Mesangial cell (primary cell): Measurements from ENCODE around the gene SIRT2. TPM values are rescaled to one million over a fixed set of nuclear protein-coding genes. Genes with fewer than 3 reads are reported as not detected.

Experiments used
- total RNA-seq: library from RNA; depleted of rRNA; stranded (reverse); fragments of >200 nt; gene quantifications from 2 replicates; pipeline ENCODE4 v1.2.3, GENCODE V29; 2015

The SIRT2 gene
- total RNA-seq: 37.5 and 79.6 TPM in 2 replicates

GRCh38 chr19:38899447-38900201 is at the start of gene SIRT2, which contains the start of gene NFKBIB:
Gene SIRT2, minus strand, starts transcription at chr19:38899618. Its CDS starts 97 bp downstream, at chr19:38899521.
Gene NFKBIB, plus strand, starts transcription at chr19:38899969. Its CDS starts 64 bp downstream, at chr19:38900033.

DNA sequence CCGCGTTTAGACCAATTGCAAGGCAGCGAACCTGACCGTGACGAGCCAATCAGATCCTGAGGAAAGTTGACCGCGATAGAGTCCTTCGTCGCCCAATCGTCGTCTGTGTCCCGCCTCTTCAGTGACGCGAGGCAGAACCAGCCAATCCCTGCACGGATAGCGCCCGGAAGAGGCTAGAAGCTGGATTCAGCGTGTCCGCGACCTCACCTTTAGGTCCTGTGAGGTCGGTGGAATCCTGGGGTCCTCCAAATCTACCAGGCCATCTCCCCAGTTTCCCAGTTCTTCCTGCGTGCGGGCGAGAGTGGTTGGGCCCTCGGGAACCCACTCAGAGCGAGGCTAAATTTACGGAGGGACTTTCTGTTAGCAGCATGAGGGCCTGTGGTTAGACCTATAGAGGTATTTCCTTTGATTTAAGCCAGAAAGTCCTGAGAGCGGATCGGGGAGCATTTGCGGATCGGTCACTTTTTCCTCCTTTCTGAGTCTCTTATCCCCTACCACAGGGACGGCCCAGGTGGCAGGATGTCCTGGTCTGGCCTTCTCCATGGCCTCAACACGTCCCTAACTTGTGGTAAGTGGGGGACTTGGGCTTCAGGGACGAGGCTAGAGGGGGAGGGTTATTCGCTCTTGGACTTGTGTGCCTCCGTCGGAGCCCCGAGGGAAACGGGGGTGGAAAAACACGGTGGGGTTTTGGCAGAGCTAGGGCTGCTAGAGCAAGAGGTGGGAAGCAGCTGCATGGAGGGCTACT is 31.5 kb upstream of the SIRT2 start, which contains the start of gene MRPS12:
Gene MRPS12, plus strand, starts transcription at position 169 of the 745 bp plus-strand sequence. Its CDS starts 351 bp downstream, at position 520.

GRCh38 chr19:38929929-38930775 is 30.7 kb upstream of the SIRT2 start, which contains the start of gene SARS2:
Gene SARS2, minus strand, starts transcription at chr19:38930763. Its CDS starts 27 bp downstream, at chr19:38930736.

GRCh38 chr19:38877781-38878574 is 21.4 kb downstream of the SIRT2 start, which contains the start of gene RINL:
Gene RINL, minus strand, starts transcription at chr19:38878275. Its CDS starts 1,533 bp downstream, at chr19:38876742.

DNA sequence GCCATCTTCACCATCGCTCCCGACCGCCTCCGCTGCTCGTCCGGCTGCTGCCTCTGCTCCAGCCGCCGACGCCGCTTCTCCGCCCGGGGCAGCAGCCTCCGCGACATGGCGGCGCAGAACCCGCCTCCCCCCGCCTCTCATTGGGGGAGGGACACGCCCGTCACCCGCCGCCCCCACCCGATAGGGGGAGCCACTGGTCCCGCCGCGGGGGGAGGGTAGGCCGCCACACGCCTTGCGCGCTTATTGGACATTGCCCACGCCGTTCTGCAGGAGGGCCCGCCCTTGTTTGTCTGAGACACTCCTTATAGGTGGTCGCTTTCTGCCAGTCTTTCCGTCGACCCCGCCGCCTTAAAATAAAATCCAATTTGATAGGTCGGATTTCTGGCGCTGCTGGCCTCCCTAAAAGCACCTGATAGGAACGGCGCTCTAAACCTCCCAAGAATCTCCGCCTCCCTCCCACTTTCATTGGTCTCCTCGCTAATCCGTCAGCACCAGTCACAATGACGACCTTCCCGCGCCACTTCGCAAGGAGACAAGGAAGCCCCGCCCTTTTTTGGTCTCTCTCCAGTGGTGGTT is 49.5 kb downstream of the SIRT2 start, which contains the start of gene HNRNPL:
Gene HNRNPL, minus strand, starts transcription at position 127 of the 576 bp plus-strand sequence. Its CDS starts 20 bp downstream, at position 107.

Other genes with a start within 250 kb of the SIRT2 start
- 0.16 and 4.6 TPM in 2 replicates for gene CAPN12, start 155.1 kb downstream of the SIRT2 start, total RNA-seq
- gene LGALS7, start 126.1 kb downstream of the SIRT2 start, total RNA-seq: not detected in 2 replicates
- 3.5 TPM in 1 of 2 replicates, not detected in the other for gene LGALS7B, start 110.4 kb downstream of the SIRT2 start, total RNA-seq
- gene LGALS4, start 86.7 kb downstream of the SIRT2 start, total RNA-seq: not detected in 2 replicates
- 36.8 and 139 TPM in 2 replicates for gene ECH1, start 67.8 kb downstream of the SIRT2 start, total RNA-seq
- 168 and 316 TPM in 2 replicates for gene HNRNPL, start 49.6 kb downstream of the SIRT2 start, total RNA-seq
- 3.1 and 10.0 TPM in 2 replicates for gene RINL, start 21.3 kb downstream of the SIRT2 start, total RNA-seq
- 19.8 and 23.3 TPM in 2 replicates for gene NFKBIB, start 351 bp upstream of the SIRT2 start, total RNA-seq
- gene CCER2, start 12.6 kb upstream of the SIRT2 start, total RNA-seq: not detected in 2 replicates
- 40.6 and 49.3 TPM in 2 replicates for gene SARS2, start 31.1 kb upstream of the SIRT2 start, total RNA-seq
- gene MRPS12, start 31.3 kb upstream of the SIRT2 start, total RNA-seq: 57.4 and 89.6 TPM in 2 replicates
- 22.5 and 53.4 TPM in 2 replicates for gene FBXO17, start 76.1 kb upstream of the SIRT2 start, total RNA-seq
- gene FBXO27, start 132.9 kb upstream of the SIRT2 start, total RNA-seq: 3.4 and 7.3 TPM in 2 replicates
- gene ACP7, start 184.8 kb upstream of the SIRT2 start, total RNA-seq: not detected in 2 replicates
- gene PAK4, start 226.2 kb upstream of the SIRT2 start, total RNA-seq: 28.9 and 40.7 TPM in 2 replicates